K562 (cell line): ENCODE results near the gene NABP1. TPM values are rescaled to one million over a fixed set of nuclear protein-coding genes. Genes with fewer than 3 reads are reported as not detected.
A peak's percentile ranks its signal among the peaks of the same experiment; 100 is the strongest.

Experiments used
- CBFA2T2 ChIP-seq: fragments of 450-650 bp; conservative IDR thresholded peaks from 2 replicates; pipeline ENCODE4 v1.6.1; 2017; ENCODE audit warnings: mild to moderate bottlenecking
- CHD1 ChIP-seq: fragments of 200-600 bp; sonication (generic); IDR thresholded peaks from one replicate; pipeline ENCODE4 v1.6.1; 2012; ENCODE audit warnings: mild to moderate bottlenecking, moderate library complexity, low read length, inconsistent platforms
- CHD2 ChIP-seq: IDR thresholded peaks from 2 replicates; pipeline ENCODE4 v1.6.1; 2011; ENCODE audit warnings: low read depth, low read length
- E2F6 ChIP-seq, 2 experiments: IDR thresholded peaks; 2 replicates each; pipeline ENCODE4 v1.6.1; 2011; ENCODE audit warnings: borderline replicate concordance in 1 of 2, control low read depth in 1 of 2, low read depth in 1 of 2, low read length in 1 of 2, mild to moderate bottlenecking in 1 of 2, mixed read lengths in 1 of 2, moderate library complexity in 1 of 2; ENCODE audit not compliant: insufficient read depth in 1 of 2, insufficient read length in 1 of 2, poor library complexity in 1 of 2, severe bottlenecking in 1 of 2; ENCODE audit errors: extremely low read depth in 1 of 2
- EP400 ChIP-seq: fragments of 450-650 bp; IDR thresholded peaks from 2 replicates; pipeline ENCODE4 v1.6.1; 2017; ENCODE audit warnings: antibody characterized with exemption, mild to moderate bottlenecking, moderate library complexity
- FOXJ2 ChIP-seq: fragments of 200-800 bp; sonication (Bioruptor generic); IDR thresholded peaks from 2 replicates; pipeline ENCODE4 v1.6.1; 2016; ENCODE audit warnings: missing genetic modification characterization, missing compliant biosample characterization
- GATA2 ChIP-seq: sonication (generic); formaldehyde crosslinking; IDR thresholded peaks from 2 replicates; pipeline ENCODE4 v1.4.0; 2020; ENCODE audit warnings: mild to moderate bottlenecking, missing genetic modification reagents
- HDAC1 ChIP-seq, 2 experiments: fragments of 450-650 bp; IDR thresholded peaks; 2 replicates each; pipeline ENCODE4 v1.6.1; 2016 to 2017; ENCODE audit warnings: inconsistent platforms in 1 of 2, mild to moderate bottlenecking in 1 of 2, moderate library complexity in 1 of 2
- KDM5B ChIP-seq: fragments of 200-600 bp; sonication (generic); IDR thresholded peaks from 2 replicates; pipeline ENCODE4 v1.6.1; 2012; ENCODE audit warnings: low read depth, mild to moderate bottlenecking, moderate library complexity, low read length, control low read depth, inconsistent platforms; ENCODE audit not compliant: insufficient replicate concordance
- MLLT1 ChIP-seq, 2 experiments: fragments of 450-650 bp; IDR thresholded peaks; 2 replicates each; pipeline ENCODE4 v1.6.1; 2016
- NCOA2 ChIP-seq, 2 experiments: fragments of 450-650 bp; IDR thresholded peaks; 2 replicates each; pipeline ENCODE4 v1.6.1; 2018; ENCODE audit warnings: mild to moderate bottlenecking in 2 of 2, moderate library complexity in 1 of 2; ENCODE audit not compliant: partially characterized antibody in 2 of 2
- NCOA6 ChIP-seq: fragments of 450-650 bp; IDR thresholded peaks from 2 replicates; pipeline ENCODE4 v1.6.1; 2017; ENCODE audit warnings: mild to moderate bottlenecking
- NFRKB ChIP-seq: fragments of 450-650 bp; IDR thresholded peaks from 2 replicates; pipeline ENCODE4 v1.6.1; 2016; ENCODE audit warnings: low read depth
- NR3C1 ChIP-seq: sonication (generic); formaldehyde crosslinking; IDR thresholded peaks from 2 replicates; pipeline ENCODE4 v1.8.1; 2022; ENCODE audit warnings: missing genetic modification reagents
- POU5F1 ChIP-seq: fragments of 150-350 bp; IDR thresholded peaks from 2 replicates; pipeline ENCODE4 v1.6.1; 2014; ENCODE audit warnings: borderline replicate concordance, low read length, low read depth, mild to moderate bottlenecking; ENCODE audit not compliant: partially characterized antibody
- RBFOX2 ChIP-seq: fragments of 200-400 bp; formaldehyde crosslinking; IDR thresholded peaks from 2 replicates; pipeline ENCODE4 v1.6.1; 2017; ENCODE audit warnings: low read depth, mild to moderate bottlenecking, low read length, moderate library complexity
- TCF3 ChIP-seq: sonication (generic); formaldehyde crosslinking; IDR thresholded peaks from 2 replicates; pipeline ENCODE4 v1.4.0; 2020; ENCODE audit warnings: mild to moderate bottlenecking, missing genetic modification reagents
- VEZF1 ChIP-seq: fragments of 200-800 bp; sonication (Bioruptor generic); IDR thresholded peaks from 2 replicates; pipeline ENCODE4 v1.6.1; 2017; ENCODE audit warnings: missing genetic modification characterization, missing compliant biosample characterization
- ZNF232 ChIP-seq: sonication (generic); formaldehyde crosslinking; IDR thresholded peaks from 2 replicates; pipeline ENCODE4 v1.8.0; 2022; ENCODE audit warnings: mild to moderate bottlenecking, missing genetic modification reagents
- ZNF589 ChIP-seq: fragments of 200-800 bp; sonication (Bioruptor generic); IDR thresholded peaks from 2 replicates; pipeline ENCODE4 v1.6.1; 2016; ENCODE audit warnings: low read depth, missing genetic modification characterization, missing compliant biosample characterization
- polyA plus RNA-seq, 8 experiments: library from polyadenylated mRNA; depleted of rRNA in 4 of 8; stranded (reverse) in 5 of 8; unstranded in 3 of 8; fragments of >200 nt; fragmentation: Nextera tagmentation in 2 of 8; fragmentation: Illumina TruSeq in 1 of 8; extraction: Ambion mirVana in 2 of 8; extraction: Trizol in 1 of 8; gene quantifications; 2 replicates each; pipeline versions ENCODE4 v1.2.1 to v1.2.3, GENCODE V29; 2011 to 2014; ENCODE audit warnings: inconsistent platforms in 1 of 8, missing spikeins in 1 of 8
- total RNA-seq, 7 experiments: library from RNA; depleted of rRNA in 6 of 7; stranded (reverse); fragments of >200 nt in 6 of 7; fragmentation: Illumina TruSeq in 2 of 7; extraction: Trizol in 2 of 7; gene quantifications; 2 replicates each; pipeline versions ENCODE4 v1.2.1 to v1.2.3, GENCODE V29; 2011 to 2021; ENCODE audit warnings: low replicate concordance in 1 of 7
- TF ChIP-seq, protein P1 (sequence below): IDR thresholded peaks from 2 replicates; pipeline ENCODE4 v1.6.1; 2011; ENCODE audit warnings: borderline replicate concordance, low read depth, mild to moderate bottlenecking, moderate library complexity, low read length; ENCODE audit not compliant: insufficient read depth, poor library complexity, severe bottlenecking

Gene NABP1
- total and polyA plus RNA-seq, 9 of the 15 experiments (the other 6 are each of a cell fraction or from before 2014, with no cell fraction given): 12.8 to 44.0 (median 20.2) TPM

GRCh38 chr2:191678437-191679100, 633 bp downstream of the NABP1 start (continued):
- peak; percentile 61 for TF ChIP-seq VEZF1 (CRISPR knock-in tag)
- TF ChIP-seq CHD2: peak; percentile 52; the same call in 1 of the 2 replicates
- peak; percentile 46 to 73 for TF ChIP-seq E2F6 (IDR thresholded peaks at IDR 0.05; ENCODE audit: borderline replicate concordance in 1 of 2, extremely low read depth in 1 of 2, insufficient read depth in 1 of 2, insufficient read length in 1 of 2, low read depth in 1 of 2, low read length in 1 of 2, poor library complexity in 1 of 2, severe bottlenecking in 1 of 2)
- TF ChIP-seq MLLT1 (IDR thresholded peaks at IDR 0.05): peak in 1 of 2 experiments; percentile 15; a peak in 2 of 4 replicates
- TF ChIP-seq NR3C1 (CRISPR knock-in tag): no peak
- 0 out of 2 replicates have a peak, but pooled peaks have one; percentile 5 for TF ChIP-seq CBFA2T2
- TF ChIP-seq GATA2 (CRISPR knock-in tag): no peak
- peak; percentile 93 for TF ChIP-seq CHD1
- TF ChIP-seq EP400: peak; percentile 78
- no peak for TF ChIP-seq ZNF232 (CRISPR knock-in tag)
- TF ChIP-seq KDM5B: peak; percentile 58
- TF ChIP-seq TCF3 (CRISPR knock-in tag): no peak
- TF ChIP-seq RBFOX2: peak; percentile 4
- TF ChIP-seq HDAC1 (IDR thresholded peaks at IDR 0.05): peak in 1 of 2 experiments; percentile 22; a peak in 1 of 4 replicates
- no peak for TF ChIP-seq NCOA2 (IDR thresholded peaks at IDR 0.05; ENCODE audit: partially characterized antibody in 2 of 2)
- peak; percentile 29; the same call in 1 of the 2 replicates for TF ChIP-seq NFRKB
- 0 out of 2 replicates have a peak, but pooled peaks have one; percentile 30 for TF ChIP-seq ZNF589 (CRISPR knock-in tag)
- no peak for TF ChIP-seq POU5F1
- no peak for TF ChIP-seq NCOA6
- TF ChIP-seq, protein P1, sequence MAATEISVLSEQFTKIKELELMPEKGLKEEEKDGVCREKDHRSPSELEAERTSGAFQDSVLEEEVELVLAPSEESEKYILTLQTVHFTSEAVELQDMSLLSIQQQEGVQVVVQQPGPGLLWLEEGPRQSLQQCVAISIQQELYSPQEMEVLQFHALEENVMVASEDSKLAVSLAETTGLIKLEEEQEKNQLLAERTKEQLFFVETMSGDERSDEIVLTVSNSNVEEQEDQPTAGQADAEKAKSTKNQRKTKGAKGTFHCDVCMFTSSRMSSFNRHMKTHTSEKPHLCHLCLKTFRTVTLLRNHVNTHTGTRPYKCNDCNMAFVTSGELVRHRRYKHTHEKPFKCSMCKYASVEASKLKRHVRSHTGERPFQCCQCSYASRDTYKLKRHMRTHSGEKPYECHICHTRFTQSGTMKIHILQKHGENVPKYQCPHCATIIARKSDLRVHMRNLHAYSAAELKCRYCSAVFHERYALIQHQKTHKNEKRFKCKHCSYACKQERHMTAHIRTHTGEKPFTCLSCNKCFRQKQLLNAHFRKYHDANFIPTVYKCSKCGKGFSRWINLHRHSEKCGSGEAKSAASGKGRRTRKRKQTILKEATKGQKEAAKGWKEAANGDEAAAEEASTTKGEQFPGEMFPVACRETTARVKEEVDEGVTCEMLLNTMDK: no peak
- TF ChIP-seq FOXJ2: peak; percentile 53; the same call in 1 of the 2 replicates
